Measurements from ENCODE around the gene AADAC. TPM values are rescaled to one million over a fixed set of nuclear protein-coding genes. Genes with fewer than 3 reads are reported as not detected.
A peak's percentile ranks its signal among the peaks of the same experiment; 100 is the strongest.

AADAC gene
- total and polyA plus RNA-seq, 3 donors from 2014 or later = 0.25 to 0.31 TPM; not detected in 1

DNA sequence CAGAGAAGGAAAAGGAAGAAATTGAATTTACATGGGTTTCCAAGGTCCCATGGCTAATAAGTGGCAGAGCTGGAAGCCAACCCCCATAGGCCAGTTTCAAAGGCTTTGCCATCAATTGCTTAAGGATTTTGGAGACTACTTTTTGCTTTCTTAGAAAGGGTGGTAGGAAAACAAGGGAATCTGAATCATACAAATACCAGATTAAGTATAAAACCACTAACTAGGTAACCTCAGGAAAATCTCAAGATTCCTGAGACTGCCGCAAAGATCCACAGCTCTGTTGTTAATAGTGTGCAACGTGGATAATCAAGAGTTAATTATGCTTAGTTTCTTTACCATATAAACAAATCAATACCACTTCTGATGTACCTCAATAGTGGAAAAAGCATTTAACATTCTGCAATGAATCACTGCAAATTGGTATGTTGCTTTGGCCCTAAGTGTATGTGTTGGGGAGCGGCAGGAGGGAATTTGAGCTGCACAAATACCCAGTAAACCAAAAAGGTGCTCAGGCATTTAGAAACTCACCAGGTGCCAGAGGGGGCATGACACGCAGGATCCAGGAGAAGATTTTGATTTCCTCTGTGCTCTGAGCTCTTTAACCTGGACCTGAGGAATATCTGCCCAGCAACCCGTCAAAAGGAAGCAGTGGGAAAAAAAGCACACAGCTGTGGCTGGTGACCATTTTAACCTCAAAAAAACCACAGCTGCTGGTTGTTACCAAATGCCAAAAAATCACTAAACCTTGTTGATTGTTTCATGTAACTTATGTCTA, 22.0 kb downstream of the AADAC start:
- Histone ChIP-seq H3K36me3 (ENCODE audit: low read depth, missing control alignments) (no peaks in the 10 kb centered on the region), H3K4me1 (peaks cover 15% of the 10 kb centered on the region), H3K4me3 (no peak overlapping the region), H3K27ac (no peak overlapping the region), H3K9me3 (no peaks in the 10 kb centered on the region), H3K27me3 (no peaks in the 10 kb centered on the region)
- intact Hi-C loops (cut with DNase I; ENCODE audit: low total_unique reads) = no loop called here
- DNase-seq = no peak
- 74 to 76% methylated on average over 5 of the region's 5 CpGs for WGBS, 2 donors
- TF ChIP-seq, protein P1, sequence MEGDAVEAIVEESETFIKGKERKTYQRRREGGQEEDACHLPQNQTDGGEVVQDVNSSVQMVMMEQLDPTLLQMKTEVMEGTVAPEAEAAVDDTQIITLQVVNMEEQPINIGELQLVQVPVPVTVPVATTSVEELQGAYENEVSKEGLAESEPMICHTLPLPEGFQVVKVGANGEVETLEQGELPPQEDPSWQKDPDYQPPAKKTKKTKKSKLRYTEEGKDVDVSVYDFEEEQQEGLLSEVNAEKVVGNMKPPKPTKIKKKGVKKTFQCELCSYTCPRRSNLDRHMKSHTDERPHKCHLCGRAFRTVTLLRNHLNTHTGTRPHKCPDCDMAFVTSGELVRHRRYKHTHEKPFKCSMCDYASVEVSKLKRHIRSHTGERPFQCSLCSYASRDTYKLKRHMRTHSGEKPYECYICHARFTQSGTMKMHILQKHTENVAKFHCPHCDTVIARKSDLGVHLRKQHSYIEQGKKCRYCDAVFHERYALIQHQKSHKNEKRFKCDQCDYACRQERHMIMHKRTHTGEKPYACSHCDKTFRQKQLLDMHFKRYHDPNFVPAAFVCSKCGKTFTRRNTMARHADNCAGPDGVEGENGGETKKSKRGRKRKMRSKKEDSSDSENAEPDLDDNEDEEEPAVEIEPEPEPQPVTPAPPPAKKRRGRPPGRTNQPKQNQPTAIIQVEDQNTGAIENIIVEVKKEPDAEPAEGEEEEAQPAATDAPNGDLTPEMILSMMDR (IDR thresholded peaks at IDR 0.05) = no peak
- no peak for TF ChIP-seq POLR2A (IDR thresholded peaks at IDR 0.05)

DNA sequence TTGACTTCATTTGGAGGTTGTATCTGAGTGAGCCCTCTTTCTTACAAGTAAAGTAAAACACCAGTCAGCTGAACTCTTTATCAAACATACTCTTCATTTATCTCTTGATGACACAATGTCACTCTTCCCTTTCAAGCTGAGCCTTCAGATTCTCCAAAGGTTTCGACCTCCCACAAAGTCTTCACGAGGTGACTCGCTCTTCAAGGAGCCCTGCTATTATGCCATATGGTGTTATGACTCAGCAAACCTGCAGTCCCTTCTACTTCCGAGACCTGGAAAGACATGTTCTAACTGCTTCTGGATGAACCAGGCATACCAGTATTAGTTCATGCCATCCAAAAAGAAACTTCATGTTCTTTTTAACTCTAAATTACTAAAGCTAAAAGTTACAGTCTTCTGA, 23.1 kb downstream of the AADAC start:
- H3K4me3 ChIP-seq = no peak overlapping the region
- H3K4me1 ChIP-seq = peaks cover 15% of the 10 kb centered on the region
- intact Hi-C loops (cut with DNase I; ENCODE audit: low total_unique reads) = no loop called here
- H3K27ac ChIP-seq = peak overlapping the region in 1 of 2 donors; percentile 7
- peak; percentile 26 for DNase-seq
- H3K9me3 ChIP-seq = no peaks in the 10 kb centered on the region
- WGBS, 2 donors = 45 to 46% methylated on average over 4 of the region's 4 CpGs
- no peaks in the 10 kb centered on the region for H3K36me3 ChIP-seq (ENCODE audit: low read depth, missing control alignments)
- no peaks in the 10 kb centered on the region for H3K27me3 ChIP-seq
- no peak for TF ChIP-seq POLR2A (IDR thresholded peaks at IDR 0.05)
- TF ChIP-seq, protein P1 (IDR thresholded peaks at IDR 0.05) = no peak

DNA sequence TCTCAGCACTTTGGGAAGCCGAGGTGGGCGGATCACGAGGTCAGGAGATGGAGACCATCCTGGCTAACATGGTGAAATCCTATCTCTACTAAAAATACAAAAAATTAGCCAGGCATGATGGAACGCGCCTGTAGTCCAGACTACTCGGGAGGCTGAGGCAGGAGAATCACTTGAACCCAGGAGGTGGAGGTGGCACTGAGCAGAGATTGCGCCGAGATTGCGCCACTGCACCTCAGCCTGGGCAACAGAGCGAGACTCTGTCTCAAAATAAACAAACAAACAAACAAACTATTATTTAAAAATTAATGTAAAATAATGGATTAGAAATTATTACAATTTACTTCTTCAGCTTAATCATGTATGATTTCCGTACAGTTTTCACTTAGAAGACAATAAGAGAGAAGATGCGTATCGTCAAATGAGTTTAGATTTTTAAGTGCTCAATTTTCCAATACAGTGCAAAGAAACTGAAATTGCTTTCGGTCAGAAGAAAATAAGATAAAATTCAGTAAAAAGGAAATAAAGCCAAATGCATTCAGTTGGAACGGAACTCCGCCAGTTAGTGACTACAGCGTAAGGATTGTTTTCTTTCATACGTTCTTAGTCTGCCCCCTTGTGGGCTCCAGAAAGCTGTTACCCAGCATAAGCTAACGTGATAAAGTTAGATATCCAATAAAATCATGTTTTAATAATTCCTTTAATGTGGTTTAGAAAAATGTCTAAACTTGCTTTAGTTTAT, 24.8 kb downstream of the AADAC start:
- Histone ChIP-seq H3K9me3 (no peaks in the 10 kb centered on the region), H3K4me1 (peaks cover 15% of the 10 kb centered on the region), H3K36me3 (ENCODE audit: low read depth, missing control alignments) (no peaks in the 10 kb centered on the region), H3K27ac (no peak overlapping the region), H3K27me3 (no peaks in the 10 kb centered on the region), H3K4me3 (peak overlapping the region; percentile 6 to 39)
- intact Hi-C loops (cut with DNase I; ENCODE audit: low total_unique reads) = no loop called here
- 29 to 33% methylated on average over 19 of the region's 19 CpGs for WGBS, 2 donors
- TF ChIP-seq, protein P1 (IDR thresholded peaks at IDR 0.05) = peak; percentile 76 to 80 (median 77)
- no peak for TF ChIP-seq POLR2A (IDR thresholded peaks at IDR 0.05)
- peak; percentile 78 for DNase-seq

DNA sequence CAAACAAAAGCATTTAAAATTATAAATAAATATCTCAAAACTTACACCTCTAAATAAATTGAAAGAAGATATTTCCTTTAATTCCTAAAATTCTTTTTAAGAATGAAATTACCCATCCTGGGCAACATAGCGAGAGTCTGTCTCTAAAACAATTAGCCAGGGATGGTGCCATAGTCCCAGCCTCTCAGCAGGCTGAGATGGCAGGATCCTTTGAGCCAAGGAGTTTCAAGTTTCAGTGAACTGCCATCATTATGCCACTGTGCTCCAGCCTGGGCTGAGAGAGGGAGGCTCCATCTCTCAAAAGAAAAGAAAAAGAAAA, 25.4 kb downstream of the AADAC start:
- Histone ChIP-seq H3K9me3 (no peaks in the 10 kb centered on the region), H3K27ac (no peak overlapping the region), H3K27me3 (no peaks in the 10 kb centered on the region), H3K4me1 (peaks cover 15% of the 10 kb centered on the region), H3K36me3 (ENCODE audit: low read depth, missing control alignments) (no peaks in the 10 kb centered on the region), H3K4me3 (no peak overlapping the region)
- TF ChIP-seq, protein P1 (IDR thresholded peaks at IDR 0.05) = peak in 1 of 3 experiments; percentile 2
- no peak for TF ChIP-seq POLR2A (IDR thresholded peaks at IDR 0.05)
- intact Hi-C loops (cut with DNase I; ENCODE audit: low total_unique reads) = no loop called here
- WGBS, 2 donors = 71 to 74% methylated on average over 1 of the region's 1 CpG
- no peak for DNase-seq

Measured in testis (tissue), 3 donors.